Peyer's patch (tissue), 4 donors: ENCODE measurements around the gene HABP4.

ENCODE experiments used
- POLR2A ChIP-seq, 2 donors: fragments of 450-650 bp; IDR thresholded peaks; one replicate each; pipeline ENCODE4 v1.5.1; 2017; ENCODE audit warnings: antibody characterized with exemption in 2 of 2, mild to moderate bottlenecking in 2 of 2, moderate library complexity in 2 of 2
- TF ChIP-seq, protein P1 (sequence below), 6 experiments: fragments of 450-650 bp in 4 of 6; fragments of 200-600 bp in 2 of 6; sonication (generic) in 1 of 6; IDR thresholded peaks; one replicate each; pipeline ENCODE4 v1.5.1; 2017 to 2019; ENCODE audit warnings: antibody characterized with exemption in 6 of 6, mild to moderate bottlenecking in 3 of 6, moderate library complexity in 1 of 6

DNA sequence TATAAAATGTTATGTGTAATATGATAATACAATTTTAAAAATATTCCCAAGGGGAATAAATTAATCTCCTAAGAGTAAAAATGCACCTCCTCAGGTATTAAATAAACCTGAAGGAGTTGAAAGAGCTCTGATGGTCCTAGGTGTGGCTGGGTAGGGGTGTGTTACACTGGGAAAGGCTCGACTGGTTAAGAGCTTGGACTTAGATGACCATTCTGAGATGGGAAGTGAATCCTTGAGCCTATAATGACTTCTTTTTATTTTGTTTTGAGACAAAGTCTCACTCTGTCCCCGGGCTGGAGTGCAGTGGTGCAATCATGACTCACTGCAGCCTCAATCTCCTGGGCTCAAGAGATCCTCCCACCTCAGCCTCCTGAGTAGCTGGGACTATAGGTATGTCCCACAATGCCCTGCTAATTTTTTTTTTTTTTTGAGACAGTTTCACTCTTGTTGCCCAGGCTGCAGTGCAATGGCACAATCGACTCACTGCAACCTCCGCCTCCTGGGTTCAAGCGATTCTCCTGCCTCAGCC, 9.2 kb upstream of the HABP4 start:
- TF ChIP-seq, protein P1, sequence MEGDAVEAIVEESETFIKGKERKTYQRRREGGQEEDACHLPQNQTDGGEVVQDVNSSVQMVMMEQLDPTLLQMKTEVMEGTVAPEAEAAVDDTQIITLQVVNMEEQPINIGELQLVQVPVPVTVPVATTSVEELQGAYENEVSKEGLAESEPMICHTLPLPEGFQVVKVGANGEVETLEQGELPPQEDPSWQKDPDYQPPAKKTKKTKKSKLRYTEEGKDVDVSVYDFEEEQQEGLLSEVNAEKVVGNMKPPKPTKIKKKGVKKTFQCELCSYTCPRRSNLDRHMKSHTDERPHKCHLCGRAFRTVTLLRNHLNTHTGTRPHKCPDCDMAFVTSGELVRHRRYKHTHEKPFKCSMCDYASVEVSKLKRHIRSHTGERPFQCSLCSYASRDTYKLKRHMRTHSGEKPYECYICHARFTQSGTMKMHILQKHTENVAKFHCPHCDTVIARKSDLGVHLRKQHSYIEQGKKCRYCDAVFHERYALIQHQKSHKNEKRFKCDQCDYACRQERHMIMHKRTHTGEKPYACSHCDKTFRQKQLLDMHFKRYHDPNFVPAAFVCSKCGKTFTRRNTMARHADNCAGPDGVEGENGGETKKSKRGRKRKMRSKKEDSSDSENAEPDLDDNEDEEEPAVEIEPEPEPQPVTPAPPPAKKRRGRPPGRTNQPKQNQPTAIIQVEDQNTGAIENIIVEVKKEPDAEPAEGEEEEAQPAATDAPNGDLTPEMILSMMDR (IDR thresholded peaks at IDR 0.05), result no peak
- no peak for TF ChIP-seq POLR2A (IDR thresholded peaks at IDR 0.05)
